H1 (cell line): ENCODE results near the gene CDC42. TPM values are rescaled to one million over a fixed set of nuclear protein-coding genes. Genes with fewer than 3 reads are reported as not detected.

ENCODE experiments used
- CTCF ChIA-PET: fragments of 300-600 bp; sonication (Branson Sonifier 250); formaldehyde crosslinking; loops from one replicate; lab custom pipeline; 2021; ENCODE audit not compliant: partially characterized antibody; lab: Charles Lee
- POLR2A ChIA-PET: fragments of 300-600 bp; sonication (Branson Sonifier 250); formaldehyde crosslinking; loops from one replicate; lab custom pipeline; 2021; ENCODE audit warnings: inconsistent platforms; ENCODE audit not compliant: partially characterized antibody; lab: Charles Lee
- DNase-seq, 2 experiments: peaks; one replicate each; pipeline versions ENCODE4 v3.0.0 to v3.0.0-alpha.2; 2010 to 2022; ENCODE audit warnings: low spot score in 2 of 2, low read depth in 1 of 2, mixed read lengths in 1 of 2
- FAIRE-seq: peaks from 2 replicates; lab custom pipeline; 2011; peaks lifted over from hg19 to GRCh38; lab: Jason Lieb, UNC
- H2AFZ ChIP-seq: 2 replicates; pipeline ENCODE4 v1.8.1; 2012; ENCODE audit warnings: low read length, inconsistent platforms
- H2AK5ac ChIP-seq: 2 replicates; pipeline ENCODE4 v1.6.1; 2013; ENCODE audit warnings: low read depth, low read length
- H2BK120ac ChIP-seq: replicated peaks from 2 replicates; pipeline ENCODE3; 2013; ENCODE audit warnings: low read depth, low read length, inconsistent platforms
- H2BK12ac ChIP-seq: 2 replicates; pipeline ENCODE4 v1.6.1; 2013; ENCODE audit warnings: low read depth, low read length
- H2BK15ac ChIP-seq: 2 replicates; pipeline ENCODE4 v1.6.1; 2013; ENCODE audit warnings: low read length
- H2BK20ac ChIP-seq: 2 replicates; pipeline ENCODE4 v1.6.1; 2013; ENCODE audit warnings: low read length
- H2BK5ac ChIP-seq: 2 replicates; pipeline ENCODE4 v1.6.1; 2013; ENCODE audit warnings: low read depth, low read length
- H3K14ac ChIP-seq: 2 replicates; pipeline ENCODE4 v1.6.1; 2013; ENCODE audit warnings: inconsistent platforms; ENCODE audit not compliant: insufficient read length
- H3K18ac ChIP-seq: 2 replicates; pipeline ENCODE4 v1.6.1; 2013; ENCODE audit warnings: low read length; ENCODE audit errors: extremely low read depth
- H3K23ac ChIP-seq: 2 replicates; pipeline ENCODE4 v1.6.1; 2013; ENCODE audit warnings: inconsistent platforms; ENCODE audit not compliant: insufficient read length
- H3K23me2 ChIP-seq: 2 replicates; pipeline ENCODE4 v1.6.1; 2013; ENCODE audit warnings: low read depth, low read length
- H3K27ac ChIP-seq: 2 replicates; pipeline ENCODE4 v1.6.1; 2011; ENCODE audit warnings: low read depth, low read length, inconsistent platforms
- H3K27me3 ChIP-seq, 4 experiments: replicated peaks in 1 of 4; 1 replicate in 1 of 4; 2 replicates in 3 of 4; pipeline versions ENCODE4 v1.6.1 to v1.8.1; 2011 to 2013; ENCODE audit warnings: low read length in 3 of 4, mild to moderate bottlenecking in 3 of 4, inconsistent platforms in 2 of 4, mixed read lengths in 2 of 4, moderate library complexity in 1 of 4; ENCODE audit not compliant: control insufficient read depth in 3 of 4, insufficient read depth in 3 of 4; ENCODE audit errors: extremely low read depth in 1 of 4
- H3K36me3 ChIP-seq, 4 experiments: 2 replicates each; pipeline versions ENCODE4 v1.6.1 to v1.8.1; 2011 to 2013; ENCODE audit warnings: mild to moderate bottlenecking in 4 of 4, low read length in 3 of 4, moderate library complexity in 2 of 4, control low read depth in 1 of 4, inconsistent platforms in 1 of 4; ENCODE audit not compliant: insufficient read depth in 4 of 4, control insufficient read depth in 2 of 4
- H3K4ac ChIP-seq: replicated peaks from 2 replicates; pipeline ENCODE3; 2013; ENCODE audit warnings: low read length, low read depth, mixed read lengths, inconsistent platforms; ENCODE audit not compliant: insufficient read length
- H3K4me1 ChIP-seq, 4 experiments: replicated peaks in 1 of 4; 1 replicate in 1 of 4; 2 replicates in 3 of 4; pipeline versions ENCODE4 v1.6.1 to v1.8.1; 2011 to 2013; ENCODE audit warnings: low read length in 3 of 4, inconsistent platforms in 2 of 4, mixed read lengths in 1 of 4; ENCODE audit not compliant: insufficient read depth in 4 of 4, control insufficient read depth in 3 of 4
- H3K4me2 ChIP-seq, 2 experiments: 2 replicates each; pipeline versions ENCODE4 v1.6.1 to v1.8.1; 2011 to 2013; ENCODE audit warnings: low read depth in 2 of 2, low read length in 2 of 2, control low read depth in 1 of 2, inconsistent platforms in 1 of 2, mild to moderate bottlenecking in 1 of 2; ENCODE audit not compliant: insufficient read depth in 1 of 2
- H3K4me3 ChIP-seq, 4 experiments: fragments of 200-600, 300-600 bp in 1 of 4; sonication (generic), shearing (Covaris generic), sonication (Bioruptor Twin) in 1 of 4; 2 replicates each; pipeline versions ENCODE4 v1.5.1 to v1.8.1; 2011 to 2016; ENCODE audit warnings: low read length in 4 of 4, low read depth in 3 of 4, control low read depth in 2 of 4, inconsistent platforms in 2 of 4, mild to moderate bottlenecking in 2 of 4, mixed read lengths in 1 of 4, moderate library complexity in 1 of 4; ENCODE audit not compliant: insufficient read depth in 2 of 4; ENCODE audit errors: extremely low read depth in 1 of 4
- H3K56ac ChIP-seq: replicated peaks from 2 replicates; pipeline ENCODE3; 2013; ENCODE audit warnings: low read depth, mild to moderate bottlenecking, mixed read lengths, low read length, inconsistent platforms; ENCODE audit not compliant: insufficient read length
- H3K79me1 ChIP-seq: 2 replicates; pipeline ENCODE4 v1.6.1; 2013; ENCODE audit warnings: low read depth, low read length, control low read depth
- H3K79me2 ChIP-seq, 2 experiments: 2 replicates each; pipeline versions ENCODE4 v1.6.1 to v1.8.1; 2012 to 2013; ENCODE audit warnings: low read length in 2 of 2, mild to moderate bottlenecking in 2 of 2, inconsistent platforms in 1 of 2; ENCODE audit not compliant: insufficient read depth in 2 of 2, control insufficient read depth in 1 of 2
- H3K9ac ChIP-seq, 4 experiments: replicated peaks in 1 of 4; 1 replicate in 1 of 4; 2 replicates in 3 of 4; pipeline versions ENCODE4 v1.6.1 to v1.8.1; 2011 to 2013; ENCODE audit warnings: low read depth in 3 of 4, low read length in 3 of 4, control low read depth in 2 of 4, mild to moderate bottlenecking in 2 of 4, moderate library complexity in 2 of 4, inconsistent platforms in 1 of 4; ENCODE audit errors: extremely low read depth in 1 of 4
- H3K9me3 ChIP-seq, 2 experiments: 2 replicates each; pipeline versions ENCODE4 v1.6.1 to v1.8.1; 2012 to 2013; ENCODE audit warnings: mild to moderate bottlenecking in 2 of 2, moderate library complexity in 2 of 2, control low read depth in 1 of 2, inconsistent platforms in 1 of 2, low read depth in 1 of 2, low read length in 1 of 2, mixed read lengths in 1 of 2; ENCODE audit not compliant: insufficient read depth in 2 of 2
- H4K20me1 ChIP-seq, 2 experiments: replicated peaks in 1 of 2; 2 replicates each; pipeline versions ENCODE3 to v1.8.1; 2011 to 2013; ENCODE audit warnings: inconsistent platforms in 2 of 2, low read length in 2 of 2, mild to moderate bottlenecking in 1 of 2; ENCODE audit not compliant: insufficient read depth in 2 of 2, control insufficient read depth in 1 of 2
- H4K5ac ChIP-seq: 2 replicates; pipeline ENCODE4 v1.6.1; 2013; ENCODE audit warnings: low read length, low read depth, mixed read lengths, inconsistent platforms; ENCODE audit not compliant: insufficient read length
- H4K8ac ChIP-seq: 2 replicates; pipeline ENCODE4 v1.8.0; 2013; ENCODE audit warnings: mild to moderate bottlenecking, moderate library complexity, low read length, inconsistent platforms; ENCODE audit not compliant: insufficient read depth; ENCODE audit errors: extremely low read depth
- H4K91ac ChIP-seq: replicated peaks from 2 replicates; pipeline ENCODE3; 2013; ENCODE audit warnings: low read length, mixed read lengths, inconsistent platforms; ENCODE audit not compliant: insufficient read length
- BCL11A ChIP-seq, 2 experiments: IDR thresholded peaks; one replicate each; pipeline ENCODE4 v1.6.1; 2011; ENCODE audit warnings: low read depth in 2 of 2, low read length in 2 of 2, mild to moderate bottlenecking in 2 of 2
- CHD1 ChIP-seq: IDR thresholded peaks from 2 replicates; pipeline ENCODE4 v1.6.1; 2012; ENCODE audit warnings: low read depth, low read length, improper control_type of control experiment
- CREB1 ChIP-seq: IDR thresholded peaks from 2 replicates; pipeline ENCODE4 v1.6.1; 2012; ENCODE audit warnings: inconsistent platforms
- GABPA ChIP-seq: IDR thresholded peaks from 2 replicates; pipeline ENCODE4 v1.6.1; 2011; ENCODE audit warnings: mild to moderate bottlenecking, low read length, moderate library complexity, borderline replicate concordance; ENCODE audit not compliant: insufficient read depth
- NRF1 ChIP-seq: IDR thresholded peaks from 2 replicates; pipeline ENCODE4 v1.6.1; 2011; ENCODE audit warnings: mild to moderate bottlenecking, low read depth, low read length, improper control_type of control experiment
- POLR2A ChIP-seq, 2 experiments: IDR thresholded peaks; 1 replicate in 1 of 2; 2 replicates in 1 of 2; pipeline ENCODE4 v1.6.1; 2011; ENCODE audit warnings: low read depth in 2 of 2, low read length in 2 of 2, mild to moderate bottlenecking in 2 of 2; ENCODE audit errors: control extremely low read depth in 1 of 2
- RBBP5 ChIP-seq: IDR thresholded peaks from 2 replicates; pipeline ENCODE4 v1.7.1; 2012; ENCODE audit warnings: low read depth, mild to moderate bottlenecking, inconsistent platforms, low read length, moderate library complexity, borderline replicate concordance
- RNF2 ChIP-seq: fragments of 200-900, 300-1000 bp; sonication (generic); IDR thresholded peaks from 2 replicates; pipeline ENCODE4 v1.7.1; 2016; ENCODE audit warnings: borderline replicate concordance, low read depth, mild to moderate bottlenecking, antibody characterized with exemption, low read length; ENCODE audit not compliant: poor library complexity, severe bottlenecking; ENCODE audit errors: missing control alignments
- SAP30 ChIP-seq: fragments of 300-600 bp; sonication (generic); IDR thresholded peaks from 2 replicates; pipeline ENCODE4 v1.7.1; 2012; ENCODE audit warnings: low read length, moderate library complexity, mild to moderate bottlenecking, inconsistent platforms; ENCODE audit not compliant: insufficient read depth, insufficient replicate concordance
- SIX5 ChIP-seq: IDR thresholded peaks from 2 replicates; pipeline ENCODE4 v1.6.1; 2011; ENCODE audit warnings: mild to moderate bottlenecking, low read depth, low read length
- SRF ChIP-seq: IDR thresholded peaks from 2 replicates; pipeline ENCODE4 v1.6.1; 2011; ENCODE audit warnings: mild to moderate bottlenecking, low read depth, low read length, moderate library complexity
- TAF1 ChIP-seq: IDR thresholded peaks from 2 replicates; pipeline ENCODE4 v1.6.1; 2011; ENCODE audit warnings: mild to moderate bottlenecking, low read depth, low read length
- TEAD4 ChIP-seq: IDR thresholded peaks from 2 replicates; pipeline ENCODE4 v1.6.1; 2012; ENCODE audit warnings: low read depth, low read length, inconsistent platforms, mixed read lengths
- WGBS, 2 experiments: shearing (Covaris generic) in 1 of 2; methylation state at CpG; one replicate each; pipeline versions ENCODE4 v1.1.6 to v1.1.7; 2013 to 2015; ENCODE audit warnings: low lambda C conversion rate in 2 of 2, mixed read lengths in 2 of 2, inconsistent platforms in 1 of 2, low coverage in 1 of 2, missing lambda C conversion rate in 1 of 2; ENCODE audit not compliant: insufficient replicate concordance in 2 of 2, insufficient coverage in 1 of 2, insufficient read length in 1 of 2; ENCODE audit errors: extremely low coverage in 1 of 2, missing lambda C conversion rate in 1 of 2; 5-methylcytosine and 5-hydroxymethylcytosine counted together
- polyA plus RNA-seq, 7 experiments: library from polyadenylated mRNA; depleted of rRNA in 3 of 7; stranded (reverse) in 5 of 7; unstranded in 2 of 7; fragments of >200 nt in 5 of 7; fragments of 200-250 nt in 2 of 7; gene quantifications; 1 replicate in 5 of 7; 2 replicates in 1 of 7; 4 replicates in 1 of 7; pipeline versions ENCODE4 v1.2.1 to v1.2.3, GENCODE V29; 2011 to 2013; ENCODE audit warnings: missing spikeins in 2 of 7, mixed read lengths in 2 of 7
- total RNA-seq: library from RNA; stranded (reverse); fragmentation: NEBNext Ultra II Directional; extraction: Animal tissue kit (Norgen Biotek cat#: 25700); gene quantifications from 2 replicates; pipeline ENCODE4 v1.2.1, GENCODE V29; 2021
- TF ChIP-seq, protein P1 (sequence below): IDR thresholded peaks from 2 replicates; pipeline ENCODE4 v1.6.1; 2011; ENCODE audit warnings: low read depth, mild to moderate bottlenecking, low read length; ENCODE audit not compliant: insufficient read depth

Gene CDC42
- total and polyA plus RNA-seq, 2 of the 8 experiments (the other 6 are each of a cell fraction or from before 2014, with no cell fraction given), result 110 to 179 TPM

DNA sequence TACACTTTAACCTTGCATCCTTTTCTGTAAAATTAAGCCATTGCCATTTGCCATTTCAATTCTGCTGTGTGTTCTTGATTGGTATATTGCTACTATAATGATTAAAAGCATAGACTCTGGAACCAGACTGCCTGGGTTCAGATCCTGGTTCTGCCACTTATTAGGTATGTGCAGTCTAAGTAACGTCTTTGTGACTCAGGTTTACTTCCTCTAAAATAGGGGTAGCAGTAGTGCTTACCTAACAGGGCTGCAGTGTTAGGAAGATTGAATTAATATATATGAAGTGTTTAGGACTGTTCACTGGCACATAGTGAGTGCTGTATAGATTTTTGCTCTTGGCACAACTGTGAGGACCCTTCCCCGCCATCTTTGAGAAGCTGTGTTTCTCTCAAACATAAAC is 4.4 kb downstream of the CDC42 start:
- H4K8ac ChIP-seq, result no peak overlapping the region
- peaks cover 34 to 83% of the 10 kb centered on the region in 2 experiments for H3K79me2 ChIP-seq
- H3K4me1 ChIP-seq, result peaks cover 0 to 2% (median 1%) of the 10 kb centered on the region in 4 experiments; a peak in 4 of 7 replicates
- peaks cover 5% of the 10 kb centered on the region; the same call in 1 of the 2 replicates for H3K23me2 ChIP-seq
- H4K5ac ChIP-seq, result no peak overlapping the region
- 98% methylated on average over 2 of the region's 2 CpGs; no CpG with 5 or more reads in 1 of the 2 experiments for WGBS, 2 experiments
- FAIRE-seq, result no peak
- H2BK5ac ChIP-seq, result no peak overlapping the region
- no peak overlapping the region for H3K4me2 ChIP-seq
- no peak overlapping the region for H3K23ac ChIP-seq
- H2BK12ac ChIP-seq, result no peak overlapping the region
- H3K9me3 ChIP-seq, result no peaks in the 10 kb centered on the region
- H2BK15ac ChIP-seq, result no peak overlapping the region
- no peak overlapping the region for H3K18ac ChIP-seq
- no peak overlapping the region for H3K27ac ChIP-seq
- H3K9ac ChIP-seq, result no peak overlapping the region
- POLR2A ChIA-PET, result interaction anchor here (2.8 to 5.1 kb wide), 2 partner anchors 10 to 32 kb away, joined by 12 to 27 read pairs; no protein-coding TSS in a partner anchor
- no peak overlapping the region for H2AFZ ChIP-seq
- no peak overlapping the region for H3K4ac ChIP-seq
- no peak for DNase-seq
- H4K91ac ChIP-seq, result no peak overlapping the region
- no peak overlapping the region for H3K56ac ChIP-seq
- CTCF ChIA-PET, result interaction anchor here (1.5 kb wide), 1 partner anchor 360 kb away, joined by 3 read pairs; no protein-coding TSS in a partner anchor
- no peak overlapping the region for H3K4me3 ChIP-seq
- H3K14ac ChIP-seq, result no peak overlapping the region
- peaks cover 6 to 9% of the 10 kb centered on the region in 2 experiments for H4K20me1 ChIP-seq
- H2AK5ac ChIP-seq, result no peak overlapping the region
- H2BK20ac ChIP-seq, result no peak overlapping the region
- H3K36me3 ChIP-seq, result 0 out of 8 replicates have a peak, but pooled peaks cover 0 to 2% (median 0%) of the 10 kb centered on the region in 4 experiments
- H3K79me1 ChIP-seq, result peaks cover 3% of the 10 kb centered on the region
- no peak overlapping the region for H2BK120ac ChIP-seq
- H3K27me3 ChIP-seq, result no peaks in the 10 kb centered on the region
- TF ChIP-seq SAP30, result no peak
- no peak for TF ChIP-seq CHD1
- no peak for TF ChIP-seq TAF1
- TF ChIP-seq, protein P1, sequence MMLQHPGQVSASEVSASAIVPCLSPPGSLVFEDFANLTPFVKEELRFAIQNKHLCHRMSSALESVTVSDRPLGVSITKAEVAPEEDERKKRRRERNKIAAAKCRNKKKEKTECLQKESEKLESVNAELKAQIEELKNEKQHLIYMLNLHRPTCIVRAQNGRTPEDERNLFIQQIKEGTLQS, result no peak
- TF ChIP-seq RNF2, result no peak
- no peak for TF ChIP-seq SRF
- TF ChIP-seq TEAD4, result no peak
- no peak for TF ChIP-seq CREB1
- no peak for TF ChIP-seq POLR2A (IDR thresholded peaks at IDR 0.05; ENCODE audit: control extremely low read depth in 1 of 2, low read depth in 2 of 2, low read length in 2 of 2)
- TF ChIP-seq NRF1, result no peak
- no peak for TF ChIP-seq GABPA
- no peak for TF ChIP-seq RBBP5
- TF ChIP-seq BCL11A (IDR thresholded peaks at IDR 0.05; ENCODE audit: low read depth in 2 of 2, low read length in 2 of 2), result no peak
- TF ChIP-seq SIX5, result no peak
